Measurements from ENCODE around the gene RBKS. TPM values are rescaled to one million over a fixed set of nuclear protein-coding genes. Genes with fewer than 3 reads are reported as not detected.
A peak's percentile ranks its signal among the peaks of the same experiment; 100 is the strongest.

RBKS gene
- 1.6 and 2.4 TPM in 2 replicates for total RNA-seq (2014; rRNA removed; shearing (Covaris generic))
- polyA plus RNA-seq (2015; cell fraction: cytosol; rRNA removed) = 1.2 and 2.4 TPM in 2 replicates
- polyA plus RNA-seq (2015; cell fraction: nucleus; rRNA removed) = 0.86 and 1.0 TPM in 2 replicates

- in situ Hi-C loops (cut with HindIII; ENCODE audit: low pct_unique_long_range_greater_than_20kb, low sequenced_read_pairs) = no loop called here
- peak; percentile 86 for DNase-seq (ENCODE audit: low read depth, low spot score)
Observed at GRCh38 chr2:27890146-27890923, at the start of gene RBKS, which contains the start of gene BABAM2. RBKS (minus strand) TSS chr2:27890387; CDS start chr2:27890345, 42 bp downstream. BABAM2 (plus strand) TSS chr2:27890729; CDS start chr2:27894557, 3,828 bp downstream.

GRCh38 chr2:27935026-27935425 is 44.8 kb upstream of the RBKS start:
- no peak for DNase-seq (ENCODE audit: low read depth, low spot score)
- in situ Hi-C loops (cut with HindIII; ENCODE audit: low pct_unique_long_range_greater_than_20kb, low sequenced_read_pairs) = no loop called here

GRCh38 chr2:27932396-27932795 is 42.2 kb upstream of the RBKS start:
- in situ Hi-C loops (cut with HindIII; ENCODE audit: low pct_unique_long_range_greater_than_20kb, low sequenced_read_pairs) = no loop called here
- DNase-seq (ENCODE audit: low read depth, low spot score) = no peak

GRCh38 chr2:27931361-27931950 is 41.3 kb upstream of the RBKS start:
- in situ Hi-C loops (cut with HindIII; ENCODE audit: low pct_unique_long_range_greater_than_20kb, low sequenced_read_pairs) = no loop called here
- no peak for DNase-seq (ENCODE audit: low read depth, low spot score)

GRCh38 chr2:27929916-27930486 is 39.8 kb upstream of the RBKS start:
- in situ Hi-C loops (cut with HindIII; ENCODE audit: low pct_unique_long_range_greater_than_20kb, low sequenced_read_pairs) = no loop called here
- DNase-seq (ENCODE audit: low read depth, low spot score) = no peak

GRCh38 chr2:27925766-27926472 is 35.7 kb upstream of the RBKS start:
- DNase-seq (ENCODE audit: low read depth, low spot score) = no peak
- in situ Hi-C loops (cut with HindIII; ENCODE audit: low pct_unique_long_range_greater_than_20kb, low sequenced_read_pairs) = no loop called here

- DNase-seq (ENCODE audit: low read depth, low spot score) = no peak
- in situ Hi-C loops (cut with HindIII; ENCODE audit: low pct_unique_long_range_greater_than_20kb, low sequenced_read_pairs) = no loop called here
Observed at GRCh38 chr2:27922842-27923241, 32.7 kb upstream of the RBKS start.

GRCh38 chr2:27921880-27922547 is 31.8 kb upstream of the RBKS start:
- in situ Hi-C loops (cut with HindIII; ENCODE audit: low pct_unique_long_range_greater_than_20kb, low sequenced_read_pairs) = no loop called here
- no peak for DNase-seq (ENCODE audit: low read depth, low spot score)

GRCh38 chr2:27921424-27921823 is 31.2 kb upstream of the RBKS start:
- in situ Hi-C loops (cut with HindIII; ENCODE audit: low pct_unique_long_range_greater_than_20kb, low sequenced_read_pairs) = no loop called here
- DNase-seq (ENCODE audit: low read depth, low spot score) = no peak

GRCh38 chr2:27920148-27920885 is 30.1 kb upstream of the RBKS start:
- peak; percentile 37 for DNase-seq (ENCODE audit: low read depth, low spot score)
- in situ Hi-C loops (cut with HindIII; ENCODE audit: low pct_unique_long_range_greater_than_20kb, low sequenced_read_pairs) = no loop called here

GRCh38 chr2:27916293-27916995 is 26.3 kb upstream of the RBKS start:
- in situ Hi-C loops (cut with HindIII; ENCODE audit: low pct_unique_long_range_greater_than_20kb, low sequenced_read_pairs) = no loop called here
- peak; percentile 6 for DNase-seq (ENCODE audit: low read depth, low spot score)

GRCh38 chr2:27915874-27916273 is 25.7 kb upstream of the RBKS start:
- in situ Hi-C loops (cut with HindIII; ENCODE audit: low pct_unique_long_range_greater_than_20kb, low sequenced_read_pairs) = no loop called here
- no peak for DNase-seq (ENCODE audit: low read depth, low spot score)

- no peak for DNase-seq (ENCODE audit: low read depth, low spot score)
- in situ Hi-C loops (cut with HindIII; ENCODE audit: low pct_unique_long_range_greater_than_20kb, low sequenced_read_pairs) = no loop called here
Observed at GRCh38 chr2:27915191-27915590, 25.0 kb upstream of the RBKS start.

GRCh38 chr2:27914805-27915175 is 24.6 kb upstream of the RBKS start:
- DNase-seq (ENCODE audit: low read depth, low spot score) = no peak
- in situ Hi-C loops (cut with HindIII; ENCODE audit: low pct_unique_long_range_greater_than_20kb, low sequenced_read_pairs) = no loop called here

GRCh38 chr2:27914041-27914804 is 24.0 kb upstream of the RBKS start:
- no peak for DNase-seq (ENCODE audit: low read depth, low spot score)
- in situ Hi-C loops (cut with HindIII; ENCODE audit: low pct_unique_long_range_greater_than_20kb, low sequenced_read_pairs) = no loop called here

GRCh38 chr2:27912512-27912911 is 22.3 kb upstream of the RBKS start:
- in situ Hi-C loops (cut with HindIII; ENCODE audit: low pct_unique_long_range_greater_than_20kb, low sequenced_read_pairs) = no loop called here

More at GRCh38 chr2:27912512-27912911, 22.3 kb upstream of the RBKS start:
- DNase-seq (ENCODE audit: low read depth, low spot score) = no peak

Measured in SK-MEL-5 (cell line).